ENCODE data around the gene QPCT.

DNA sequence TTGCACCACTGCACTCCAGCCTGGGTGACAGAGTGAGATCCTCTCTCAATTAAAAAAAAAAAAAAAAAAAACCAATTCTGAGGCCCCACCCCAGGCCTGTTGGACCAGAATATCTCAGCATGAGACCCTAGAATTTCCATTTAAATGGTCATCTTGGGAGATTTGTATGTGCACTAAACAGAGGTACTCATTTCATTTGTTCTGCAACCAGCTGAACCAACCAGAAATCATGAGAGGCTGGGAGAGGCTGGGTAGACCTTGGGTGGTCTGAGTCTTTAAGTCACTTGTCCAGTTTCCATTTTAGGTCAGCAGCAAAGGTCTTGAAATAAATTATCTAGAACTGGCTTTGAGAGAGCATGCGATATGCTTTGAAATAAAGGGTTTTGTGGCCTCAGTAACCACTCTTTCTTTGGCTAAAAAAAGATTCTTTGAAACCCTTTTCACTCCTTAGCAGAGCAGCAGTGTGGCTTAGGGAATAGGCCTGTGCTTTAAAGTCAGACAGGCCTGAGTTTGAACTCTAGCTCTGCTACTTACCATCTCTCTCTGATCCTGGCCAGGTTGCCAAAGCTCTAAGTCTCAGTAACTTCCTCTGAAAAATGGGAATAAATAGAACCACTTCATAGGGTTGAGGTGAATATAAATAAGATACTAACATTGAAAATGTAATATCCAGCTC, 52.6 kb downstream of the QPCT start:
- TF ChIP-seq POLR2A (IDR thresholded peaks at IDR 0.05; ENCODE audit: low read depth) (no peak), EP300 (IDR thresholded peaks at IDR 0.05) (no peak)
- TF ChIP-seq, protein P1, sequence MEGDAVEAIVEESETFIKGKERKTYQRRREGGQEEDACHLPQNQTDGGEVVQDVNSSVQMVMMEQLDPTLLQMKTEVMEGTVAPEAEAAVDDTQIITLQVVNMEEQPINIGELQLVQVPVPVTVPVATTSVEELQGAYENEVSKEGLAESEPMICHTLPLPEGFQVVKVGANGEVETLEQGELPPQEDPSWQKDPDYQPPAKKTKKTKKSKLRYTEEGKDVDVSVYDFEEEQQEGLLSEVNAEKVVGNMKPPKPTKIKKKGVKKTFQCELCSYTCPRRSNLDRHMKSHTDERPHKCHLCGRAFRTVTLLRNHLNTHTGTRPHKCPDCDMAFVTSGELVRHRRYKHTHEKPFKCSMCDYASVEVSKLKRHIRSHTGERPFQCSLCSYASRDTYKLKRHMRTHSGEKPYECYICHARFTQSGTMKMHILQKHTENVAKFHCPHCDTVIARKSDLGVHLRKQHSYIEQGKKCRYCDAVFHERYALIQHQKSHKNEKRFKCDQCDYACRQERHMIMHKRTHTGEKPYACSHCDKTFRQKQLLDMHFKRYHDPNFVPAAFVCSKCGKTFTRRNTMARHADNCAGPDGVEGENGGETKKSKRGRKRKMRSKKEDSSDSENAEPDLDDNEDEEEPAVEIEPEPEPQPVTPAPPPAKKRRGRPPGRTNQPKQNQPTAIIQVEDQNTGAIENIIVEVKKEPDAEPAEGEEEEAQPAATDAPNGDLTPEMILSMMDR (IDR thresholded peaks at IDR 0.05): no peak
